ENCODE measurements around the gene RNU1-1. TPM values are rescaled to one million over a fixed set of nuclear protein-coding genes. Genes with fewer than 3 reads are reported as not detected.
"Not testable (repeated sequence)": the region's sequence is repeated elsewhere in the genome, so short reads cannot be mapped to it uniquely, and the experiment has no call there.

RNU1-1 gene
- total and polyA plus RNA-seq, 7 donors = 1,264 to 5,208 (median 3,151) TPM; not detected in 3

DNA sequence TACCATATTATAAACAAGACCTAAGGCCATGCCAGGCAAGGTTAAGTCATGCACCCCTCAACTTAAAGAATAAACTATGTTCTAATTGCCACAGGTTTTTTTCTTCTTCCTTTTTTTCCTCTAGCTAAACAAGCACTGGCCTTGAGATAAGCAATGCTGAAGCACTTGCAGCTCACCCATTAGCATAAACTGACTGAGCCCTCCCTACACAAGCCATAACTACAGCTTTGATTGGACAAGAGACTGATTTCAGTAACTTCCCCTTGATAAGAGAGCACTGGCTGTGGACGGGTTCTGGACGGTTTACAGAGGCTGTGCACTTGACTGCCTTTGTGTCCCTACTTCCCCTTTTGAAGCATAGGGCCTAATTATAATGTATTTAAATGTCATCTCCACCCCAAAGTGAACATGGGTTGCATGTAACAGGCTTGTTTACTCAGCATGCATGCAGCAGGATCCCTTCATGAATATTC is 26.4 kb upstream of the RNU1-1 start:
- H3K27ac ChIP-seq = not testable (repeated sequence)
- H3K27me3 ChIP-seq (ENCODE audit: insufficient read depth in 3 of 3, low read length in 2 of 3) = peaks cover 0 to 11% (median 8%) of the 10 kb centered on the region in 3 donors

DNA sequence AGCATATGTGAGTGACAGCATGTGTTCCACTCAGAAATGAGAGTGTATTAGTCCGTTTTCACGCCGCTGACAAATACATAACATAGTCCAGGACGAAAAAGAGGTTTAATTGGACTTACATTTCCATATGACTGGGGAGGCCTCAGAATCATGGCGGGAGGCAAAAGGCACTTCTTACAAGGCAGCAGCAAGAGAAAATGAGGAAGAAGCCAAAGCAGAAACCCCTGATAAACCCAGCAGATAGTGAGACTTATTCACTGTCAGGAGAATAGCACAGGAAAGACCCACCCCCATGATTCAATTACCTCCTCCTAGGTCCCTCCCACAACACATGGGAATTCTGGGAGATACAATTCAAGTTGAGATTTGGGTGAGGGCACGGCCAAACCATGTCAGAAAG is 23.4 kb upstream of the RNU1-1 start:
- H3K27ac ChIP-seq; H3K4me1 ChIP-seq; H3K36me3 ChIP-seq (ENCODE audit: insufficient read depth in 1 of 2, low read depth in 1 of 2); H3K4me3 ChIP-seq; ATAC-seq; H3K9me3 ChIP-seq; intact Hi-C loops (cut with DNase I); DNase-seq: not testable (repeated sequence)
- H3K27me3 ChIP-seq (ENCODE audit: insufficient read depth in 3 of 3, low read length in 2 of 3) = peaks cover 0 to 12% (median 2%) of the 10 kb centered on the region in 3 donors
- WGBS, 3 donors = 67 to 92% (median 76%) methylated on average over 4 to 5 of the region's 6 CpGs

More for the DNA sequence above, 26.4 kb upstream of the RNU1-1 start:
- ATAC-seq; H3K36me3 ChIP-seq (ENCODE audit: insufficient read depth in 1 of 2, low read depth in 1 of 2); H3K4me1 ChIP-seq; DNase-seq; intact Hi-C loops (cut with DNase I); H3K9me3 ChIP-seq; H3K4me3 ChIP-seq: not testable (repeated sequence)
- WGBS, 3 donors = 42 to 50% (median 43%) methylated on average over 1 to 2 of the region's 2 CpGs

DNA sequence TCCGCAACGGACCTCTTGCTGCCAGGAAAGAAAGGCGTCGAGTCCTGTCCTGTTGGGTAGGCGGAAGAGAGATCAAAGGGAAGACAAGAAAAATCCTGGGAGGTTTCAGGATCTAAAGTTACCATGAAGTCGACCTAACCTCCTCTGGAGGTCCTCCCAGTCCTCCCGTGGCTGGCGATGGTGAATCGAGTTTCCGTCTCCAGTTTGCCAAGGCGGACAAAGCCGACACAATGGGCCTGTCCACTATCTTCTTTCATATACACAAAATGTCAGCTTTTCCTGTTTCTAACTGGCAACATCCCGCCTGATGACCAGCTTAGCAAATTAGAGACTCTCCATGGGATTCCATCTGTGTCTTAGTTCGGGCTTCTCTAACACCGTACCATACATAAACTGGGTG is 22.7 kb upstream of the RNU1-1 start:
- H3K36me3 ChIP-seq (ENCODE audit: insufficient read depth in 1 of 2, low read depth in 1 of 2); H3K27ac ChIP-seq; ATAC-seq; DNase-seq; intact Hi-C loops (cut with DNase I); H3K4me1 ChIP-seq; H3K4me3 ChIP-seq; H3K9me3 ChIP-seq: not testable (repeated sequence)
- H3K27me3 ChIP-seq (ENCODE audit: insufficient read depth in 3 of 3, low read length in 2 of 3) = peaks cover 0 to 18% (median 2%) of the 10 kb centered on the region in 3 donors
- 75 to 80% (median 77%) methylated on average over 15 of the region's 15 CpGs for WGBS, 3 donors

DNA sequence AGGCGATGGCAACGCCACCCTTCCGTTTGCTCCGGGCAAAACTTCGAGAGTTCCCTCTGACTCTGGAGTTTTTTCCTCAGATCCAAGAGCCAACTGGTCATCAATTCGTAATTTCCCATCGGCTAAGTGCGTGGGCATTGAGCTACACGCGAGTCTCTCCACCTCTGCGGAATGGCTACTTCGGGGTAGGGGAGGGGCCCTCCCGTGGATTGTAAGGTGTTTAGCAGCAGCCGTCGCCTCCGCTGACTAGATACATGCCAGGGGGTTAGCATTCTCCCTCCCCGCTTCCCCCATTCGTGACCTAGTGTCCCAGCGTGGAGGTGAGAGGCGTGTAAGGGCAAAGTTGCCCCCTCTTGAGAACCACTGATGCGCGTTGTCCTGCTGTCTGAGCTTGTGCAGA is 21.8 kb upstream of the RNU1-1 start:
- H3K4me1 ChIP-seq; intact Hi-C loops (cut with DNase I); ATAC-seq; H3K9me3 ChIP-seq; H3K4me3 ChIP-seq; H3K27ac ChIP-seq; H3K36me3 ChIP-seq (ENCODE audit: insufficient read depth in 1 of 2, low read depth in 1 of 2); DNase-seq: not testable (repeated sequence)
- 38 to 64% (median 59%) methylated on average over 15 to 22 of the region's 22 CpGs for WGBS, 3 donors
- peaks cover 0 to 27% (median 2%) of the 10 kb centered on the region in 3 donors for H3K27me3 ChIP-seq (ENCODE audit: insufficient read depth in 3 of 3, low read length in 2 of 3)

DNA sequence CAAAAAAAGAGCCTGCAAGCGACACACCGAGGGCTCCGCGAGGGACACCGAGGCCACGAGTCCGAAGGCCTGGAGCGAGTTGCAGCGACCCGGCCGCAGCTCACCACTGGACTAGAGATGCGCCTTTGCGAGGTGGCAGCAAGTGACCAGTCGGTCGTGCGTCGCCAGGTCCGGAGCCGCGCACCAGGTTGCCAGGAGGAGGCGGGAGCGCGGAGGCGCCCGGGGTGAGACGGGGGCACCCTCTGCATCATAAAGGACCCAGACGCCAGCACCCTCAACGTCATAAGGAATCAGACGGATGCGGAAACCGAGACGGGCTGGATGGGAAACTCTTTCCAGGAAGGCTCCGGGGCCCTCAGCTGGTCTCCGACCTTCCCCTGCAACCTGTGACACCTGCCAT is 21.4 kb upstream of the RNU1-1 start:
- intact Hi-C loops (cut with DNase I); H3K9me3 ChIP-seq; H3K36me3 ChIP-seq (ENCODE audit: insufficient read depth in 1 of 2, low read depth in 1 of 2); H3K27ac ChIP-seq; H3K4me1 ChIP-seq: not testable (repeated sequence)
- peaks cover 0 to 28% (median 2%) of the 10 kb centered on the region in 3 donors for H3K27me3 ChIP-seq (ENCODE audit: insufficient read depth in 3 of 3, low read length in 2 of 3)
- peak in 1 of 2 donors; percentile 60 for DNase-seq
- peak overlapping the region; percentile 48 for H3K4me3 ChIP-seq
- ATAC-seq = peak in 3 of 4 donors; percentile 42 to 51 (median 49)
- WGBS, 3 donors = 19 to 29% (median 24%) methylated on average over 25 to 33 of the region's 34 CpGs

DNA sequence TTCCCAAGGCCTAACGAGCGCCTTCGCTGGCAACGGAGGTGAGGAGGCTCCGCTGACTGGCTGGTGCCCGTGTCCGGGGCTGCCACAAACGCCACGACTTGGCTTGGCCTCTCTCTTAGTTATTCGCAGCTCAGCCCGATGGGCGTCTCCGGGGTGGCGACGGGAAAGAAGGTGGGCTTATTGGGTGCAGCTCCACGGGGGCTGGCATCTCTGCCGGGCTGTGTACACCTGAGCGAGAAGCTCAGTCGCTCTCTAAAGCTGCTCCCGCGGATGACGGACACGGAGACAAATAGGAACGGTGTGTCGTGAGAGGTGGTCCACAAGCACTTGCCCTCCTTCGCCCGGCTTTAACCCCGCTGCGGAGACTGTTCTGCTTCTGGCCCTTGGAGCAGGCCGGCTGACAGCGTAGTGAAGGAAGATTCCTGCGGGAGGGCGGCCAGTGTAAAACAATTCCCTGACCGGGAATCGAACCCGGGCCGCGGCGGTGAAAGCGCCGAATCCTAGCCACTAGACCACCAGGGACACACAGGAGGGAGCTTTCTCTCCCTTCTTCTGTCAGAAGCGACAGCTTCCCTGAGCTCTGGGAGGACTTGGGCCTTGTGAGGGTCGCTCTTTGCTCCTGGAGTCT is 20.9 kb upstream of the RNU1-1 start:
- H3K36me3 ChIP-seq (ENCODE audit: insufficient read depth in 1 of 2, low read depth in 1 of 2); intact Hi-C loops (cut with DNase I); H3K9me3 ChIP-seq; H3K4me1 ChIP-seq; H3K27ac ChIP-seq: not testable (repeated sequence)
- H3K4me3 ChIP-seq = peak overlapping the region; percentile 48
- WGBS, 3 donors = 4 to 6% (median 5%) methylated on average over 20 to 31 of the region's 43 CpGs
- DNase-seq = peak; percentile 65 to 85
- peaks cover 0 to 28% (median 2%) of the 10 kb centered on the region in 3 donors for H3K27me3 ChIP-seq (ENCODE audit: insufficient read depth in 3 of 3, low read length in 2 of 3)
- ATAC-seq = peak; percentile 85 to 93 (median 89)

DNA sequence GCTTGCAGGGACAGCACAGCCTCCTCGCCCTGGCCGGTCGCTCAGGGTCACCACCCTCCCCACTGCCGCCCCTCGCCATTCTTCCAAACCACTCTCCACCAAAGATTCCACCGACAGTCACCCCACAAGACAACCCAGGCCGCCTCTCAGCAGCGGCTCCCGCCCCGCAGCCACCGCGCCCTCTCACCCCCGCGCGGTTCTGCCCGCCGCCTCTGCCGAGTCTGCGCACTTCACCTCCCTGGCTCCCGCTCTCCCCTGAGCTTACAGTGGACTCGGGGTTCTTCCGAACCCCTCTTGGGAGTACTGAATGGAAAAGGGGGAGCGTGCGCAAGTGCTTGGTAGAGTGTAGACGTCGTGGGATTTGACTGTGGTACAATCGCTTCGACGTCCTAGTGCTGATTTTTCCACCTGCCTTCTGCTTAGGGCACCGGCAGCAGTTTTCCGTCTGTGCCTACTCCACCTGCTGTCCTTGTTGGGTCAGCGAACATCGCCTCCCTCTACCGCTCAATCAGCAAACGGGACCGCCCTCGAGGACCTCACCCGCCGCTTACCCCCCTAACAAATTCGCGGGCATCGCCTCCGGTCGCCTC is 20.2 kb upstream of the RNU1-1 start:
- DNase-seq; H3K9me3 ChIP-seq; H3K4me1 ChIP-seq; intact Hi-C loops (cut with DNase I); H3K4me3 ChIP-seq; H3K27ac ChIP-seq; H3K36me3 ChIP-seq (ENCODE audit: insufficient read depth in 1 of 2, low read depth in 1 of 2): not testable (repeated sequence)
- ATAC-seq = peak in 3 of 4 donors; percentile 31 to 64 (median 50)
- peaks cover 0 to 28% (median 2%) of the 10 kb centered on the region in 3 donors for H3K27me3 ChIP-seq (ENCODE audit: insufficient read depth in 3 of 3, low read length in 2 of 3)
- WGBS, 3 donors = 6 to 8% (median 8%) methylated on average over 29 to 44 of the region's 44 CpGs

DNA sequence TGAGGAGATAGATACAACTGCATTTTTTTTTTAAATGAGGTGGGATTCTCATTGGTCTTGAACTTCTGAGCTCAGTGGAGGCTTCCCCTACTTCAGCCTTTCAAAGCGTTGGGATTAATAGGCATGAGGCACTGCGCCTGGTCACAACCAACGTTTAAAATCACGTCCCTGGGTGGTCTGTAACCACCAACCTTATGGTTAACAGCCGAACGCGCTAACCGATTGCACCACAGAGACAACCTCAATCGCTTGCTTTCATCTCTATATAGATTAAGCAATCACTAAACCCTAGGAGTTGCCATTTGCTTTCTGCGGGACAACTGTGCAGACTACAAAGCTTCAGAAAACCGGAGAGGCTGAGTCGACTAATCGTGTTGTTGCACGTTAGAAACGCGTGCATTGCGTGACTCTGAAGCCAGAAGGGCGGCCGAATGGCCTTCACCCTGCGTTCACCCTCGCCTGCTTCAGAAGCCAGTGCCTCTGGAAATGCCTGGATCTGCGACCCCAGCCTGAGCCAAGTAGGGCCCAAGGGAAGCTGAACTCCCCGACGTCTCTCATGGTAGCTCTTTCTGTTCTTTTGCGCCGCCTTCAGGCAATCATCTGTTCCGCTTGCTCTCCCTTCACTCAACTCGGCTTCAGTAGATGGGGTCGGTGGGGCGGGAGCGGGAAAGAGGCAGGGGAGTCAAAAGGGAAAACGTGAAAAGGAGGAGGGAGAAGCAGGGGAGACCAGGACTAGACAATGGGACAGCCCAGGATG is 18.3 kb upstream of the RNU1-1 start:
- H3K9me3 ChIP-seq; intact Hi-C loops (cut with DNase I); H3K27ac ChIP-seq; H3K36me3 ChIP-seq (ENCODE audit: insufficient read depth in 1 of 2, low read depth in 1 of 2); ATAC-seq; H3K4me1 ChIP-seq; DNase-seq: not testable (repeated sequence)
- 12 to 35% (median 26%) methylated on average over 16 to 28 of the region's 32 CpGs for WGBS, 3 donors
- Histone ChIP-seq H3K4me3 (peak overlapping the region; percentile 32), H3K27me3 (ENCODE audit: insufficient read depth in 3 of 3, low read length in 2 of 3) (peaks cover 0 to 28% (median 2%) of the 10 kb centered on the region in 3 donors)

DNA sequence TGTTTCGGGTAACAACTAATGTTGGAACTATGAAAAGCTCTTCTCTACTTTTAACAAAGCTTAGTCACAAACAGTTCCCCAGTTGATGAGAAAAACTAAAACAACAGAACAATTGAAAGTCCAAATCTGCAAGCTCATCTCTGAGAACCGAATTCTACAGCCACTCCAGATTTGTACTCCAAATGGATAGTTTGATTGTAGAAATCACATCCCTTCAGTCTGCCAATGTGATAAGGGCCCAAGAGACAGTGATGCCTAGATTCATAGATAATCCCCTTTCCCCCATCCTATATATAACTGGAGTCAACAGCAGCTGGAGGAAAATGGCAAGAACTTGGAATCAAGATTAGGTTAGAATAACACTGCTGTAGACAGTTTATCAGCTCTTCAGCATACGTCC is 14.3 kb upstream of the RNU1-1 start:
- H3K27ac ChIP-seq; intact Hi-C loops (cut with DNase I); H3K36me3 ChIP-seq (ENCODE audit: insufficient read depth in 1 of 2, low read depth in 1 of 2); H3K9me3 ChIP-seq; H3K4me1 ChIP-seq; H3K4me3 ChIP-seq; ATAC-seq; DNase-seq: not testable (repeated sequence)
- WGBS, 3 donors = 82 to 88% (median 86%) methylated on average over 3 of the region's 3 CpGs
- H3K27me3 ChIP-seq (ENCODE audit: insufficient read depth in 3 of 3, low read length in 2 of 3) = peaks cover 0 to 16% (median 0%) of the 10 kb centered on the region in 3 donors

DNA sequence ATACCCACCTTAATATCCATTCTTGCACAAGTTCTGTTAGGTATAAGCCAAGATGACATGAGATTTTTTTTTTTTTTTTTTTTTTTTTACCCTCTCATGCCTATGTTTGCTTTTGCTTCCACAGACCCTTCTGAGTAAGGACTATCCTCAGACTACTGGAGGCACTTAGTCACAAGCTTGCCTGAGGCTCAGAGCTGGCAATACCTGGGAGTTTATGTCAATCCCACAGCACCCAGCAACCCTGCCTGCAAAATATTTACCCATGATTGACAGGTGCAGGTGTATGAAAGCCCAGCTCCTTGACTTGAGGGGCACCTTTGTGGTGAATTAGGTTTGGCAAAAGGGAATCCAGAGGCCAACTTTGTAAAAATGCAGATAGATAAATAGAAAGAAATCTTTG is 11.7 kb upstream of the RNU1-1 start:
- H3K27ac ChIP-seq; intact Hi-C loops (cut with DNase I); H3K4me3 ChIP-seq; H3K4me1 ChIP-seq; H3K27me3 ChIP-seq (ENCODE audit: insufficient read depth in 3 of 3, low read length in 2 of 3); DNase-seq; H3K9me3 ChIP-seq; H3K36me3 ChIP-seq (ENCODE audit: insufficient read depth in 1 of 2, low read depth in 1 of 2): not testable (repeated sequence)
- ATAC-seq = peak in 1 of 4 donors; percentile 68

DNA sequence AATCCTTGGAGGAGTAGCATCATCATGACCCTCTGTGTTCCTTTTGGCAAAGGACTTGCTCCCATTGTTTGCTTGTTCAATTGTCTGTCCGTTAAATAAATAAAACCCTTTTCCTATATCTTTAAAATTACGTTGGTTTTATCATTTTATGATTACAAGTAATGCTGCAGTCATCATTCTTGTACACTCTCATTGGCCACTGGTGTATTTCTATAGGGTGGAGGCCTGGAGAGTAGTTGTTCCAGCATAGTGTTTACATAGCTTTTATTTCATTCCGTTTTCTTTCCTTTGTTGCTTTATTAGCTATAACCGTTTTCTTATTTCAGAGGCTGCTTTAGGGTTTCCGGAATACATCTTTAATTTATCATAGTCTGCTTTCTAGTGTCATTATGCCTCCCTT is 7.6 kb upstream of the RNU1-1 start:
- intact Hi-C loops (cut with DNase I); DNase-seq; H3K4me3 ChIP-seq; H3K9me3 ChIP-seq; H3K4me1 ChIP-seq; H3K36me3 ChIP-seq (ENCODE audit: insufficient read depth in 1 of 2, low read depth in 1 of 2); ATAC-seq; H3K27ac ChIP-seq: not testable (repeated sequence)
- peaks cover 0 to 17% (median 5%) of the 10 kb centered on the region in 3 donors for H3K27me3 ChIP-seq (ENCODE audit: insufficient read depth in 3 of 3, low read length in 2 of 3)
- 79 to 86% (median 82%) methylated on average over 5 of the region's 5 CpGs for WGBS, 3 donors

Data from psoas muscle (tissue), 8 donors.